ENCODE data around the gene GRIA1.

The GRIA1 gene

GRCh38 chr5:153671653-153672346 lies 181.3 kb downstream of the GRIA1 start:
- Histone ChIP-seq H3K9me2 (replicated peaks; ENCODE audit: low read depth, low read length) (no peaks in the 10 kb centered on the region), H3K36me3 (ENCODE audit: insufficient read depth, low read length) (no peaks in the 10 kb centered on the region), H3K27me3 (ENCODE audit: insufficient read depth, low read length, poor library complexity, severe bottlenecking) (no peaks in the 10 kb centered on the region), H3K4me3 (ENCODE audit: low read length, poor library complexity, severe bottlenecking) (no peak overlapping the region), H4K20me1 (ENCODE audit: insufficient read depth, low read length, poor library complexity, severe bottlenecking) (no peaks in the 10 kb centered on the region), H3K9me3 (ENCODE audit: insufficient read depth, low read depth, low read length) (no peaks in the 10 kb centered on the region), H3F3A (ENCODE audit: low read depth) (no peaks in the 10 kb centered on the region), H3K79me2 (ENCODE audit: insufficient read depth, low read length) (no peaks in the 10 kb centered on the region), H3K4me2 (ENCODE audit: low read depth, low read length, poor library complexity, severe bottlenecking) (no peak overlapping the region), H2AFZ (ENCODE audit: low read length) (no peak overlapping the region), H3K9ac (ENCODE audit: low read depth, low read length, poor library complexity, severe bottlenecking) (no peak overlapping the region), H3K4me1 (ENCODE audit: insufficient read depth, low read length, poor library complexity, severe bottlenecking) (no peaks in the 10 kb centered on the region)
- TF ChIP-seq EZH2phosphoT487 (IDR thresholded peaks at IDR 0.05; ENCODE audit: borderline replicate concordance) = no peak
- no peak for TF ChIP-seq CTCF (conservative IDR thresholded peaks at IDR 0.05; ENCODE audit: low read length)

DNA sequence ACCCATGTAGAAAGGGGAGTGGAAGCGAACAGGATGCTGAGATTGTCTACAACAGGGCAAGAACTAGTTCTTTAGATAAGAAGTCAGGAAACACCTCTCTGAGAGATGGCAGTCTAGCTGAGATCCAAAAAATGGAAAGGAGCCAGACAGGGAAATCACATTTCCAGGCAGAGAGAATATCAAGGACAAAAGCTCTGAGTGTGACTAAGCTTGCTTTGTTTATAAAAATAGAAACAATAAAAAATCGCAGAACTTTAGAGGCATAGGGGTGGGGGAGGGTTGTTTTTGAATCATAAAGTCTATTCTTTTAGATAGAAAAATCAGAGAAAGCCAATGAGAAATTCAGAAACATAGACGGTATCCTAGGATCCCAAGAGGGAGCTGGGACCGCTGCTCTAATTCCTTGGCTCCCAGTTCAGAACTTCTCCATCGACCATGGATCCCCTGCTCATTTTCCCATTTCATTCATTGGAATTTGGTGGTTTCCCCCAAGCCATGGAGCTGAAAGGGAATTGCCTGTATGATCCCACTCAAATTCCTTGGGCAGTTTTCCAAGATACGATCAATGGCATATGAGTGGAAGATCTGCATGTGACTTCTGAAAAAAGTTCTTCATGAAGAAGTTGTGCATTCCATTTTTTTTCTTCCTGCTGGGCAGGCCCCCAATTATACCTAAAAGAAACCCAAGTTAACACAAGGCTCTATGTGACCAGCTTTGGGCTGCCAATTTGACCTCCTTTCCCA lies 182.0 kb downstream of the GRIA1 start:
- H3K36me3 ChIP-seq (ENCODE audit: insufficient read depth, low read length) = no peaks in the 10 kb centered on the region

DNA sequence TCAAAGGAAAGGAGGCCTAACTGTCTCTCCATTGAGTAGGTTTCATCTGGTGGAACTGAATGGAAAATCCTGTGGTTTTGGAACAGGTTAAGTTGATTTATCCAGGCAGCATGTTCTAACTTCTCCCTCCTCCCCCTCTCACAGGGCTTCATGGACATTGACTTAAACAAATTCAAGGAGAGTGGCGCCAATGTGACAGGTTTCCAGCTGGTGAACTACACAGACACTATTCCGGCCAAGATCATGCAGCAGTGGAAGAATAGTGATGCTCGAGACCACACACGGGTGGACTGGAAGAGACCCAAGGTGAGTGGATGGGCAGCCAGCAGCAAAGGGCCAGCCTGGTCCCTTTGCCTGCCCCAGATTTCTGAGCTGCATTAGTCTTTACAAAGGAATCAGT lies 183.9 kb downstream of the GRIA1 start:
- no peak overlapping the region for H3K4me2 ChIP-seq (ENCODE audit: low read depth, low read length, poor library complexity, severe bottlenecking)
- no peak for TF ChIP-seq CTCF (conservative IDR thresholded peaks at IDR 0.05; ENCODE audit: low read length)
- no peak for TF ChIP-seq EZH2phosphoT487 (IDR thresholded peaks at IDR 0.05; ENCODE audit: borderline replicate concordance)
- H3K36me3 ChIP-seq (ENCODE audit: insufficient read depth, low read length) = no peaks in the 10 kb centered on the region

More for the DNA sequence above, 182.0 kb downstream of the GRIA1 start:
- H4K20me1 ChIP-seq (ENCODE audit: insufficient read depth, low read length, poor library complexity, severe bottlenecking) = no peaks in the 10 kb centered on the region
- no peak overlapping the region for H3K4me2 ChIP-seq (ENCODE audit: low read depth, low read length, poor library complexity, severe bottlenecking)
- H3K9ac ChIP-seq (ENCODE audit: low read depth, low read length, poor library complexity, severe bottlenecking) = no peak overlapping the region
- no peak overlapping the region for H3K4me3 ChIP-seq (ENCODE audit: low read length, poor library complexity, severe bottlenecking)
- H2AFZ ChIP-seq (ENCODE audit: low read length) = no peak overlapping the region
- TF ChIP-seq CTCF (conservative IDR thresholded peaks at IDR 0.05; ENCODE audit: low read length) = no peak
- no peak for TF ChIP-seq EZH2phosphoT487 (IDR thresholded peaks at IDR 0.05; ENCODE audit: borderline replicate concordance)
- H3K9me2 ChIP-seq (replicated peaks; ENCODE audit: low read depth, low read length) = no peaks in the 10 kb centered on the region
- H3F3A ChIP-seq (ENCODE audit: low read depth) = no peaks in the 10 kb centered on the region
- no peaks in the 10 kb centered on the region for H3K9me3 ChIP-seq (ENCODE audit: insufficient read depth, low read depth, low read length)
- H3K27me3 ChIP-seq (ENCODE audit: insufficient read depth, low read length, poor library complexity, severe bottlenecking) = no peaks in the 10 kb centered on the region
- H3K4me1 ChIP-seq (ENCODE audit: insufficient read depth, low read length, poor library complexity, severe bottlenecking) = no peaks in the 10 kb centered on the region
- H3K79me2 ChIP-seq (ENCODE audit: insufficient read depth, low read length) = no peaks in the 10 kb centered on the region

More for the DNA sequence above, 183.9 kb downstream of the GRIA1 start:
- Histone ChIP-seq H3K27me3 (ENCODE audit: insufficient read depth, low read length, poor library complexity, severe bottlenecking) (no peaks in the 10 kb centered on the region), H3K79me2 (ENCODE audit: insufficient read depth, low read length) (no peaks in the 10 kb centered on the region), H3K4me3 (ENCODE audit: low read length, poor library complexity, severe bottlenecking) (no peak overlapping the region), H4K20me1 (ENCODE audit: insufficient read depth, low read length, poor library complexity, severe bottlenecking) (no peaks in the 10 kb centered on the region), H3K4me1 (ENCODE audit: insufficient read depth, low read length, poor library complexity, severe bottlenecking) (no peaks in the 10 kb centered on the region), H3F3A (ENCODE audit: low read depth) (no peaks in the 10 kb centered on the region), H3K9me2 (replicated peaks; ENCODE audit: low read depth, low read length) (no peaks in the 10 kb centered on the region), H3K9me3 (ENCODE audit: insufficient read depth, low read depth, low read length) (no peaks in the 10 kb centered on the region), H2AFZ (ENCODE audit: low read length) (no peak overlapping the region), H3K9ac (ENCODE audit: low read depth, low read length, poor library complexity, severe bottlenecking) (no peak overlapping the region)

Data from Loucy (cell line).